ENCODE data around the gene HDAC8.
"Not testable (repeated sequence)": the region's sequence is repeated elsewhere in the genome, so short reads cannot be mapped to it uniquely, and the experiment has no call there.

The HDAC8 gene

GRCh38 chrX:72461766-72462165, 110.9 kb downstream of the HDAC8 start:
- Histone ChIP-seq H3K79me2 (ENCODE audit: insufficient read depth, low read length) (no peaks in the 10 kb centered on the region), H3K4me2 (ENCODE audit: low read depth, low read length, poor library complexity, severe bottlenecking) (no peak overlapping the region), H3F3A (ENCODE audit: insufficient read depth) (no peaks in the 10 kb centered on the region), H3K27ac (ENCODE audit: low read depth, low read length) (no peak overlapping the region), H3K4me3 (ENCODE audit: insufficient read depth, low read length, poor library complexity, severe bottlenecking) (no peak overlapping the region), H2AFZ (ENCODE audit: low read depth, low read length, severe bottlenecking) (no peak overlapping the region), H3K9me3 (ENCODE audit: insufficient read depth, low read length) (no peaks in the 10 kb centered on the region), H3K9me2 (replicated peaks; ENCODE audit: insufficient read depth, low read length) (no peaks in the 10 kb centered on the region), H3K36me3 (ENCODE audit: low read length) (no peaks in the 10 kb centered on the region), H3K9ac (ENCODE audit: low read length) (no peak overlapping the region), H3K27me3 (ENCODE audit: low read length) (no peaks in the 10 kb centered on the region), H4K20me1 (ENCODE audit: low read depth, low read length) (no peaks in the 10 kb centered on the region)
- TF ChIP-seq CTCF (IDR thresholded peaks at IDR 0.05; ENCODE audit: insufficient read depth, low read length, poor library complexity, severe bottlenecking) (no peak), EZH2phosphoT487 (conservative IDR thresholded peaks at IDR 0.05; ENCODE audit: low read length) (no peak)

GRCh38 chrX:72461288-72461687, 111.4 kb downstream of the HDAC8 start:
- H3F3A ChIP-seq (ENCODE audit: insufficient read depth), result no peaks in the 10 kb centered on the region

GRCh38 chrX:72460715-72461114, 111.9 kb downstream of the HDAC8 start:
- H3K4me3 ChIP-seq (ENCODE audit: insufficient read depth, low read length, poor library complexity, severe bottlenecking), result no peak overlapping the region
- H3K79me2 ChIP-seq (ENCODE audit: insufficient read depth, low read length), result no peaks in the 10 kb centered on the region
- H3K27me3 ChIP-seq (ENCODE audit: low read length), result no peaks in the 10 kb centered on the region
- H3F3A ChIP-seq (ENCODE audit: insufficient read depth), result no peaks in the 10 kb centered on the region
- H3K27ac ChIP-seq (ENCODE audit: low read depth, low read length), result no peak overlapping the region
- no peak overlapping the region for H3K4me2 ChIP-seq (ENCODE audit: low read depth, low read length, poor library complexity, severe bottlenecking)
- H3K9me2 ChIP-seq (replicated peaks; ENCODE audit: insufficient read depth, low read length), result no peaks in the 10 kb centered on the region
- TF ChIP-seq CTCF (IDR thresholded peaks at IDR 0.05; ENCODE audit: insufficient read depth, low read length, poor library complexity, severe bottlenecking) (no peak), EZH2phosphoT487 (conservative IDR thresholded peaks at IDR 0.05; ENCODE audit: low read length) (no peak)
- no peaks in the 10 kb centered on the region for H3K36me3 ChIP-seq (ENCODE audit: low read length)
- no peaks in the 10 kb centered on the region for H4K20me1 ChIP-seq (ENCODE audit: low read depth, low read length)
- no peaks in the 10 kb centered on the region for H3K9me3 ChIP-seq (ENCODE audit: insufficient read depth, low read length)
- H2AFZ ChIP-seq (ENCODE audit: low read depth, low read length, severe bottlenecking), result no peak overlapping the region
- H3K9ac ChIP-seq (ENCODE audit: low read length), result no peak overlapping the region

More at GRCh38 chrX:72461288-72461687, 111.4 kb downstream of the HDAC8 start:
- H2AFZ ChIP-seq (ENCODE audit: low read depth, low read length, severe bottlenecking), result no peak overlapping the region
- no peak for TF ChIP-seq CTCF (IDR thresholded peaks at IDR 0.05; ENCODE audit: insufficient read depth, low read length, poor library complexity, severe bottlenecking)
- no peak overlapping the region for H3K4me2 ChIP-seq (ENCODE audit: low read depth, low read length, poor library complexity, severe bottlenecking)
- no peaks in the 10 kb centered on the region for H3K9me3 ChIP-seq (ENCODE audit: insufficient read depth, low read length)
- H3K4me3 ChIP-seq (ENCODE audit: insufficient read depth, low read length, poor library complexity, severe bottlenecking), result no peak overlapping the region
- no peaks in the 10 kb centered on the region for H3K9me2 ChIP-seq (replicated peaks; ENCODE audit: insufficient read depth, low read length)
- H3K9ac ChIP-seq (ENCODE audit: low read length), result no peak overlapping the region
- H4K20me1 ChIP-seq (ENCODE audit: low read depth, low read length), result no peaks in the 10 kb centered on the region
- no peaks in the 10 kb centered on the region for H3K36me3 ChIP-seq (ENCODE audit: low read length)
- no peak overlapping the region for H3K27ac ChIP-seq (ENCODE audit: low read depth, low read length)
- no peaks in the 10 kb centered on the region for H3K79me2 ChIP-seq (ENCODE audit: insufficient read depth, low read length)
- H3K27me3 ChIP-seq (ENCODE audit: low read length), result no peaks in the 10 kb centered on the region

DNA sequence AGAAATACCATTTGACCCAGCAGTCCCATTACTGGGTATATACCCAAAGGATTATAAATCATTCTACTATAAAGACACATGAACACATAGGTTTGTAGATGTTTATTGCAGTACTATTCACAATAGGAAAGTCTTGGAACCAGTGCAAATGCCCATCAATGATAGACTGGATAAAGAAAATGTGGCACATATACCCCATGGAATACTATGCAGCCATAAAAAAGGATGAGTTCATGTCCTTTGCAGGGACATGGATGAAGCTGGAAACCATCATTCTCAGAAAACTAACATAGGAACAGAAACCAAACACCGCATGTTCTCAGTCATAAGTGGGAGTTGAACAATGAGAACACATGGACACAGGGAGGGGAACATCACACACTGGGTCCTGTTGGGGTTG, 123.6 kb downstream of the HDAC8 start:
- not testable (repeated sequence) for H4K20me1 ChIP-seq (ENCODE audit: low read depth, low read length); H3K9me3 ChIP-seq (ENCODE audit: insufficient read depth, low read length); H3K9me2 ChIP-seq (replicated peaks; ENCODE audit: insufficient read depth, low read length); H3K36me3 ChIP-seq (ENCODE audit: low read length); H3K79me2 ChIP-seq (ENCODE audit: insufficient read depth, low read length); H2AFZ ChIP-seq (ENCODE audit: low read depth, low read length, severe bottlenecking); H3K9ac ChIP-seq (ENCODE audit: low read length); H3K4me2 ChIP-seq (ENCODE audit: low read depth, low read length, poor library complexity, severe bottlenecking); H3K4me3 ChIP-seq (ENCODE audit: insufficient read depth, low read length, poor library complexity, severe bottlenecking); H3K27ac ChIP-seq (ENCODE audit: low read depth, low read length); H3K27me3 ChIP-seq (ENCODE audit: low read length); H3F3A ChIP-seq (ENCODE audit: insufficient read depth)

DNA sequence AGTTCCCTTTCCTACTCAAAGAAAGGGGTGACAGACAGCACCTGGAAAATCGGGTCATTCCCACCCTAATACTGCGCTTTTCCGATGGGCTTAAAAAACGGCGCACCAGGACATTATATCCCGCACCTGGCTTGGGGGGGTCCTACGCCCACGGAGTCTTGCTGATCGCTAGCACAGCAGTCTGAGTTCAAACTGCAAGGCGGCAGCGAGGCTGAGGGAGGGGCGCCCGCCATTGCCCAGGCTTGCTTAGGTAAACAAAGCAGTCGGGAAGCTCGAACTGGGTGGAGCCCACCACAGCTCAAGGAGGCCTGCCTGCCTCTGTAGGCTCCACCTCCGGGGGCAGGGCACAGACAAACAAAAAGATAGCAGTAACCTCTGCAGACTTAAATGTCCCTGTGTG, 131.9 kb downstream of the HDAC8 start:
- not testable (repeated sequence) for H3K36me3 ChIP-seq (ENCODE audit: low read length); H3K9ac ChIP-seq (ENCODE audit: low read length); H3K9me2 ChIP-seq (replicated peaks; ENCODE audit: insufficient read depth, low read length); H3F3A ChIP-seq (ENCODE audit: insufficient read depth); H4K20me1 ChIP-seq (ENCODE audit: low read depth, low read length); H3K27ac ChIP-seq (ENCODE audit: low read depth, low read length); H3K4me2 ChIP-seq (ENCODE audit: low read depth, low read length, poor library complexity, severe bottlenecking); H3K27me3 ChIP-seq (ENCODE audit: low read length); H3K79me2 ChIP-seq (ENCODE audit: insufficient read depth, low read length); H2AFZ ChIP-seq (ENCODE audit: low read depth, low read length, severe bottlenecking); H3K4me3 ChIP-seq (ENCODE audit: insufficient read depth, low read length, poor library complexity, severe bottlenecking); H3K9me3 ChIP-seq (ENCODE audit: insufficient read depth, low read length)

All from SU-DHL-6 (cell line).